Heart left ventricle (tissue), 13 donors: ENCODE measurements around the gene MAG.

Experiments used
- CTCF ChIP-seq, 12 donors: fragments of 200-600 bp; sonication (generic) in 4 of 12; IDR thresholded peaks; one replicate each; pipeline versions ENCODE4 v1.5.0 to v1.8.0; 2018 to 2022; ENCODE audit warnings: antibody characterized with exemption in 12 of 12, mild to moderate bottlenecking in 5 of 12
- POLR2A ChIP-seq, 2 donors: fragments of 450-650 bp; IDR thresholded peaks; one replicate each; pipeline ENCODE4 v1.6.1; 2017; ENCODE audit warnings: antibody characterized with exemption in 2 of 2, mild to moderate bottlenecking in 2 of 2, moderate library complexity in 2 of 2
- donor health status: ischemic (EF 13 %, LVEDD 7.1; RV severe dilation, severe dysfunction).
- donor health status: DM: no; HTN: yes; CAD: no.
- donor health status: DM: no; HTN: no; CAD: no.
- donor health status: ischemic (EF 25% LVEDD 6.9; RV normal size, moderate dysfunction).
- donor health status: ischemic (EF 25% LVEDD 5.7; RV mildly dilated, moderate dysfunction).
- donor health status: ischemic (EF 35%, LVEDD 5.7; RV mildly dilated, moderate dysfunction).
- donor health status: nonischemic (EF 11% LVEDD 7.7; RV severe dilation, severe dysfunction).
- donor health status: DM: yes; HTN: yes; CAD: no.
- donor health status: PGD.
- donor health status: ischemic (EF 29% LVEDD 5.4; RV normal size, mild dysfunction).
- donor health status: nonischemic (EF 23%, LVEDD 6.1; RV moderate dilation, normal function).

- TF ChIP-seq CTCF (IDR thresholded peaks at IDR 0.05) (no peak), POLR2A (IDR thresholded peaks at IDR 0.05) (no peak)
Observed at GRCh38 chr19:35270381-35270811, 21.6 kb upstream of the MAG start.
